Measurements from ENCODE around the gene PGLYRP3. TPM values are rescaled to one million over a fixed set of nuclear protein-coding genes. Genes with fewer than 3 reads are reported as not detected.
A peak's percentile ranks its signal among the peaks of the same experiment; 100 is the strongest.

The PGLYRP3 gene
- total RNA-seq, 1 experiment from 2014 or later = not detected

- no peak for ATAC-seq
- Histone ChIP-seq H3K4me1 (ENCODE audit: insufficient read depth, low read length) (peaks cover 7% of the 10 kb centered on the region; the same call in 1 of the 2 replicates), H3K36me3 (ENCODE audit: low read depth, low read length) (no peaks in the 10 kb centered on the region)
Measured at GRCh38 chr1:153349363-153350320, 36.9 kb upstream of the PGLYRP3 start.

GRCh38 chr1:153348511-153349362 lies 36.0 kb upstream of the PGLYRP3 start, which contains the start of gene PGLYRP4:
TSS of gene PGLYRP4 (minus strand) at chr1:153348841. CDS start at chr1:153347932, 909 bp downstream.
- Histone ChIP-seq H3K4me2 (ENCODE audit: low read length) (no peak within 1 kb of the TSS), H3F3A (ENCODE audit: low read length, unreplicated experiment) (no peaks in the 10 kb centered on the region), H3K79me2 (ENCODE audit: low read length) (no peaks in the 10 kb centered on the region), H3K9me3 (ENCODE audit: low read length) (no peaks in the 10 kb centered on the region), H3K36me3 (ENCODE audit: low read depth, low read length) (no peaks in the 10 kb centered on the region), H3K4me1 (ENCODE audit: insufficient read depth, low read length) (peaks cover 5% of the 10 kb centered on the region; the same call in 1 of the 2 replicates), H3K4me3 (ENCODE audit: low read length) (no peak within 1 kb of the TSS), H3K9ac (ENCODE audit: low read length) (no peak within 1 kb of the TSS), H4K20me1 (ENCODE audit: low read length) (no peaks in the 10 kb centered on the region), H3K9me2 (replicated peaks; ENCODE audit: low read length) (no peaks in the 10 kb centered on the region), H3K27ac (ENCODE audit: low read length) (no peak within 1 kb of the TSS), H3K27me3 (ENCODE audit: low read length) (peaks cover 77% of the 10 kb centered on the region), H2AFZ (ENCODE audit: low read length) (no peak within 1 kb of the TSS)
- ATAC-seq (no peak), DNase-seq (peak; percentile 31)
- no TSS peak for BruUV-seq (replicated peaks)
- ChIA-PET POLR2A (ENCODE audit: unreplicated experiment) (no interaction called here), CTCF (no interaction called here)
- TF ChIP-seq CTCF (conservative IDR thresholded peaks at IDR 0.05; ENCODE audit: low read depth, low read length) (no peak), EZH2 (IDR thresholded peaks at IDR 0.05; ENCODE audit: low read length, unreplicated experiment) (no peak), EZH2phosphoT487 (IDR thresholded peaks at IDR 0.05; ENCODE audit: borderline replicate concordance, low read length) (no peak)
- intact Hi-C loops (cut with micrococcal nuclease) = no loop called here

More at GRCh38 chr1:153349363-153350320, 36.9 kb upstream of the PGLYRP3 start:
- intact Hi-C loops (cut with micrococcal nuclease) = loop anchor here (10.0 kb wide), 2 partner anchors 325 to 395 kb away; partner anchors contain the start of genes ILF2 and NPR1
- Histone ChIP-seq H3K27me3 (ENCODE audit: low read length) (peaks cover 68% of the 10 kb centered on the region), H4K20me1 (ENCODE audit: low read length) (no peaks in the 10 kb centered on the region), H3K27ac (ENCODE audit: low read length) (no peak overlapping the region), H3K9ac (ENCODE audit: low read length) (no peak overlapping the region), H3K79me2 (ENCODE audit: low read length) (no peaks in the 10 kb centered on the region), H3K9me3 (ENCODE audit: low read length) (no peaks in the 10 kb centered on the region), H3F3A (ENCODE audit: low read length, unreplicated experiment) (no peaks in the 10 kb centered on the region), H3K4me3 (ENCODE audit: low read length) (no peak overlapping the region), H2AFZ (ENCODE audit: low read length) (no peak overlapping the region), H3K9me2 (replicated peaks; ENCODE audit: low read length) (no peaks in the 10 kb centered on the region), H3K4me2 (ENCODE audit: low read length) (no peak overlapping the region)
- no TSS peak for BruUV-seq (replicated peaks)
- TF ChIP-seq EZH2 (IDR thresholded peaks at IDR 0.05; ENCODE audit: low read length, unreplicated experiment) (no peak), EZH2phosphoT487 (IDR thresholded peaks at IDR 0.05; ENCODE audit: borderline replicate concordance, low read length) (no peak), CTCF (conservative IDR thresholded peaks at IDR 0.05; ENCODE audit: low read depth, low read length) (no peak)
- ChIA-PET CTCF (no interaction called here), POLR2A (ENCODE audit: unreplicated experiment) (no interaction called here)
- no peak for DNase-seq

Data from PC-3 (cell line).